Smooth muscle cell (in vitro differentiated cells): ENCODE measurements around the gene NR4A1. TPM values are rescaled to one million over a fixed set of nuclear protein-coding genes. Genes with fewer than 3 reads are reported as not detected.

ENCODE experiments used
- DNase-seq: peaks from one replicate; lab custom pipeline; 2025; ENCODE audit not compliant: unreplicated experiment; lab: John Stamatoyannopoulos, UW
- H2AFZ ChIP-seq: fragments of 200-600 bp; sonication (generic); 2 replicates; pipeline ENCODE4 v1.6.0; 2016; ENCODE audit warnings: antibody characterized with exemption, low read depth, mild to moderate bottlenecking
- H3F3A ChIP-seq: fragments of 200-600 bp; sonication (generic); 2 replicates; pipeline ENCODE4 v1.6.0; 2017; ENCODE audit warnings: antibody characterized with exemption, low read depth
- H3K27ac ChIP-seq: fragments of 200-600 bp; sonication (generic); 2 replicates; pipeline ENCODE4 v1.5.1; 2016; ENCODE audit warnings: low read depth, mild to moderate bottlenecking
- H3K27me3 ChIP-seq: fragments of 200-600 bp; sonication (generic); 2 replicates; pipeline ENCODE4 v1.6.1; 2016; ENCODE audit warnings: low read depth, mild to moderate bottlenecking
- H3K36me3 ChIP-seq: fragments of 200-600 bp; sonication (generic); 2 replicates; pipeline ENCODE4 v1.5.1; 2016; ENCODE audit warnings: low read depth
- H3K4me1 ChIP-seq: fragments of 200-600 bp; sonication (generic); 2 replicates; pipeline ENCODE4 v1.5.1; 2016; ENCODE audit warnings: low read depth
- H3K4me2 ChIP-seq: fragments of 200-600 bp; sonication (generic); 2 replicates; pipeline ENCODE4 v1.6.0; 2016; ENCODE audit warnings: mild to moderate bottlenecking
- H3K4me3 ChIP-seq: fragments of 200-600 bp; sonication (generic); 2 replicates; pipeline ENCODE4 v1.5.1; 2016; ENCODE audit warnings: mild to moderate bottlenecking
- H3K79me2 ChIP-seq: fragments of 200-600 bp; sonication (generic); 2 replicates; pipeline ENCODE4 v1.6.0; 2016; ENCODE audit warnings: low read depth, mild to moderate bottlenecking
- H3K9ac ChIP-seq: fragments of 200-600 bp; sonication (generic); 2 replicates; pipeline ENCODE4 v1.6.0; 2016; ENCODE audit warnings: low read depth
- H3K9me3 ChIP-seq: fragments of 200-600 bp; sonication (generic); replicated peaks from 2 replicates; pipeline ENCODE4 v1.5.1; 2016; ENCODE audit warnings: low read depth
- H4K20me1 ChIP-seq: fragments of 200-600 bp; sonication (generic); 2 replicates; pipeline ENCODE4 v1.6.0; 2016; ENCODE audit warnings: low read depth
- CTCF ChIP-seq: fragments of 200-600 bp; sonication (generic); IDR thresholded peaks from 2 replicates; pipeline ENCODE4 v1.5.1; 2017; ENCODE audit warnings: borderline replicate concordance, mild to moderate bottlenecking, antibody characterized with exemption; ENCODE audit not compliant: insufficient read depth, poor library complexity, severe bottlenecking
- WGBS: methylation state at CpG from one replicate; pipeline ENCODE4 v1.1.7; 2016; ENCODE audit warnings: low lambda C conversion rate; 5-methylcytosine and 5-hydroxymethylcytosine counted together
- polyA plus RNA-seq: library from polyadenylated mRNA; unstranded; fragments of >200 nt; fragmentation: Nextera tagmentation; extraction: Ambion mirVana; gene quantifications from 2 replicates; pipeline ENCODE4 v1.2.1, GENCODE V29; 2016
- total RNA-seq: library from RNA; depleted of rRNA; stranded (reverse); fragments of >200 nt; gene quantifications from 2 replicates; pipeline ENCODE4 v1.2.3, GENCODE V29; 2014

Gene NR4A1
- total and polyA plus RNA-seq, 2 experiments from 2014 or later: 182 to 634 TPM

- no peak overlapping the region for H3K9ac ChIP-seq
- no peaks in the 10 kb centered on the region for H3K36me3 ChIP-seq
- no peaks in the 10 kb centered on the region for H3F3A ChIP-seq
- TF ChIP-seq CTCF: peak; percentile 63
- DNase-seq: peak; percentile 11
- H3K27me3 ChIP-seq: no peaks in the 10 kb centered on the region
- no peaks in the 10 kb centered on the region for H3K4me1 ChIP-seq
- no peaks in the 10 kb centered on the region for H3K9me3 ChIP-seq
- WGBS: 31% methylated on average over 8 of the region's 9 CpGs
- H3K79me2 ChIP-seq: no peaks in the 10 kb centered on the region
- H3K4me3 ChIP-seq: no peak overlapping the region
- H4K20me1 ChIP-seq: no peaks in the 10 kb centered on the region
- no peak overlapping the region for H3K4me2 ChIP-seq
- H3K27ac ChIP-seq: no peak overlapping the region
- no peak overlapping the region for H2AFZ ChIP-seq
Measured at GRCh38 chr12:52020539-52021336, 30.5 kb upstream of the NR4A1 start.

GRCh38 chr12:52022841-52023181 is 28.4 kb upstream of the NR4A1 start:
- no peaks in the 10 kb centered on the region for H3K36me3 ChIP-seq
- DNase-seq: no peak
- H3K4me2 ChIP-seq: peak overlapping the region; percentile 87
- no peak overlapping the region for H2AFZ ChIP-seq
- no peak for TF ChIP-seq CTCF
- H3K4me1 ChIP-seq: no peaks in the 10 kb centered on the region
- H3K4me3 ChIP-seq: peak overlapping the region; percentile 47
- H3K9me3 ChIP-seq: no peaks in the 10 kb centered on the region
- no peaks in the 10 kb centered on the region for H3F3A ChIP-seq
- no peak overlapping the region for H3K27ac ChIP-seq
- no peak overlapping the region for H3K9ac ChIP-seq
- H4K20me1 ChIP-seq: no peaks in the 10 kb centered on the region
- H3K79me2 ChIP-seq: no peaks in the 10 kb centered on the region
- whole genome bisulfite sequencing: 13% methylated on average over 12 of the region's 14 CpGs
- no peaks in the 10 kb centered on the region for H3K27me3 ChIP-seq

GRCh38 chr12:52023182-52023975 is 27.9 kb upstream of the NR4A1 start:
- H3K79me2 ChIP-seq: no peaks in the 10 kb centered on the region
- no peaks in the 10 kb centered on the region for H3K36me3 ChIP-seq
- H3K9me3 ChIP-seq: no peaks in the 10 kb centered on the region
- no peaks in the 10 kb centered on the region for H3F3A ChIP-seq
- H3K4me3 ChIP-seq: peak overlapping the region; percentile 47
- TF ChIP-seq CTCF: peak; percentile 98
- H4K20me1 ChIP-seq: no peaks in the 10 kb centered on the region
- H3K27ac ChIP-seq: no peak overlapping the region
- DNase-seq: peak; percentile 82
- no peaks in the 10 kb centered on the region for H3K27me3 ChIP-seq
- H2AFZ ChIP-seq: peak overlapping the region; percentile 68
- no peaks in the 10 kb centered on the region for H3K4me1 ChIP-seq
- no peak overlapping the region for H3K9ac ChIP-seq
- 3% methylated on average over 28 of the region's 70 CpGs for WGBS
- peak overlapping the region; percentile 87 for H3K4me2 ChIP-seq
